GM21576 (cell line): ENCODE data around the gene AASDHPPT.
"Not testable (repeated sequence)": the region's sequence is repeated elsewhere in the genome, so short reads cannot be mapped to it uniquely, and the experiment has no call there.

ENCODE experiments used
- ATAC-seq: cut with Tn5 transposase; IDR thresholded peaks from one replicate; pipeline ENCODE4 v1.9.1; 2021; ENCODE audit warnings: mild to moderate bottlenecking, moderate library complexity; ENCODE audit not compliant: unreplicated experiment

The AASDHPPT gene, protein sequence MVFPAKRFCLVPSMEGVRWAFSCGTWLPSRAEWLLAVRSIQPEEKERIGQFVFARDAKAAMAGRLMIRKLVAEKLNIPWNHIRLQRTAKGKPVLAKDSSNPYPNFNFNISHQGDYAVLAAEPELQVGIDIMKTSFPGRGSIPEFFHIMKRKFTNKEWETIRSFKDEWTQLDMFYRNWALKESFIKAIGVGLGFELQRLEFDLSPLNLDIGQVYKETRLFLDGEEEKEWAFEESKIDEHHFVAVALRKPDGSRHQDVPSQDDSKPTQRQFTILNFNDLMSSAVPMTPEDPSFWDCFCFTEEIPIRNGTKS

GRCh38 chr11:106077609-106078455 is at the start of gene AASDHPPT:
TSS of gene AASDHPPT (plus strand) at chr11:106077662. CDS start at chr11:106077711, 49 bp downstream.
- ATAC-seq, result peak; percentile 16

GRCh38 chr11:106030609-106031008 is 46.9 kb upstream of the AASDHPPT start:
- ATAC-seq, result no peak

- no peak for ATAC-seq
Measured at GRCh38 chr11:106031202-106031810, 46.2 kb upstream of the AASDHPPT start.

- ATAC-seq, result no peak
Measured at GRCh38 chr11:106031936-106032335, 45.5 kb upstream of the AASDHPPT start.

- ATAC-seq, result no peak
Measured at GRCh38 chr11:106032861-106033260, 44.6 kb upstream of the AASDHPPT start.

- no peak for ATAC-seq
Measured at GRCh38 chr11:106043540-106043939, 33.9 kb upstream of the AASDHPPT start.

DNA sequence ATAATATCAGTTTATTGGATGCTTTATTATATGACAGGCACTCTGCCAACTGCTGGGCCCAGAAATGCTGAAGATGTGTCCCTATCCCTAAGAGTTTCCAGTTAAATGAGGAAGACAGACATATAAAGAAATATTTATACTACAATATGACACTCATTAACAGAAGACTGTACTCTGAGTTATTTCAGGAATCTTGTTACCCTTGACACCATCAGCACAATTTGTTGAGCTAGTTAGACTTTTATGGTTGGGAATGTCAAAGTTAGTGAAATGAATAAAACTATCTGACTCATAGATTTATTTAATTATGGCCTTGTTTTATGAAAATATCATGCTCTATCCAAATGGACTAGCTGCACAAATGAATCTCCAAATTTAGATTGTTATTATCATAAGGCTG is 29.8 kb upstream of the AASDHPPT start:
- no peak for ATAC-seq

DNA sequence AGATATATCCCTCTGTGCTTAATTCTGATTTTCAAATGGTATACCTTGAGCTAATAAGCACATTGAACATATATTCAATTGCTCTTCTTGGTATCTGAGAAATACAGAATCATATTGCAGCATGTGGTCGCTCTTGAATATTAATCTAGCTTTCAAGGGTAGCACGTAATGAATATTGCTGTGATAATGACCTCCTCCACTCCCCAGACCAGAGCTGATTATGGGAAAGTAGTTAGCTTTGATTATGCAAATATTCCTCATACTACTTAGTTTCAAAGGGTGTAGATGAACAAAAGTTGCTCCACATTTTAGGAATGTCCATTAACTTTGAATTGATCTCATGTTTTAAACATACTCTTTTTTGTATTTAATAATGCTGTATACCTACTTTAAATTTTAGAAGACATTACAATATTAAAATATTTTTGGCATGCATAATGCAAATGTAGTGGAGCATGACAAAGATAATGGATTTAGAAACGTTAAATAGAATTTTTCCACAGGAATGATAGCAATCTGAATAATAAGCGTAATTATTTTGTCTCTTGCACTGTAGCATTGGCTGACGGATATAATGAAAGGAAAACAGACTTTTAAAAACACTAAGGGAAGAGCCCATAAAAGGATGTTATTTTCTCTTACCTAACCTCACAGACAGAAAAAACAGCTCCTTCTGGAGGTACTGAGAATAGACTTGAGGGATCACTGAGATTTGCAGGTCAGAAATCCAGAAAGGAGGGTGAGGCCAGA is 27.6 kb upstream of the AASDHPPT start:
- ATAC-seq, result no peak

GRCh38 chr11:106051103-106051502 is 26.4 kb upstream of the AASDHPPT start:
- ATAC-seq, result no peak

- ATAC-seq, result not testable (repeated sequence)
Measured at GRCh38 chr11:106058377-106058776, 19.1 kb upstream of the AASDHPPT start.

DNA sequence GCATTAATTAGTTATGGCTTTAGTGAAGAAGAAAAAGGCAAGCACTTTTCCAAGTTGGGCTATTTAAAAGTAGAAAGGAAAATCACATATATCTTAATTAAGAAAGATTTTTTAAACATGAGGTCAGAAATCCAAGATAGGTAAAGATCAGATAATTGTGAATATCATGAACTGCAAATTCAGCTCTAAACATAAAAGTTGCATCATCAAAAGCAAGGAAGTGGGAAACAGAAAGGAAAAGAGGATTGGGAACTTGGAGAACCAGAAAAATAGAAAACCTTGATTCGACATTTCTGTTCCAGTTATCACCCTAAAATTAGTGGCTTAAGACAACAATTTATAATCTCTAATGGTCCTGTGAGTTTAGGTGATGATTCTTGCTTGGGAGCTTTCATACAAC is 17.8 kb upstream of the AASDHPPT start:
- ATAC-seq, result no peak

DNA sequence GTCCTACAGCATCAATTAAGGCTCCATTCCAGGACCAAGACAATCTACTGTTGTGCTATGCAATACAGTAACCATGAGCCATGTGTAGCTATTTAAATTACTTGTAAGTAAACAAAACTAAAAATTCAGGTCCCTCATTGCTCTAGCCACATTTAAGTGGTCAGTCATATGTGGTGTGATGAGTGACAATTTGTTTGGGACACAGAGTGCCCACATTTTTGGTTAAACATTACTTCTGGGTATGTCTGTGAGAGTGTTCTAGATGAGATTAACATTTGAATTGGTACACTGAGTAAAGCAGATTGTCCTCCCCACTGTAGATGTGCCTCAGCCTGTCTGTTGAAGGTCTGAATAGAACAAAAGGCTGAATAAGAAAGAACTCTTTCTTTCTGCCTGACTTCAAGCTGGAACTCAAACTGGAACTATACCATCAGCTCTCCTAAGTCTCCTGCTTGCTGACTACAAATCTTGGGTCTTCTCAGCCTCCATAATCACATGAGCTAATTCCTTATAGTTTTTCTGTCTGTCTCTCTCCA is 16.1 kb upstream of the AASDHPPT start:
- ATAC-seq, result no peak

DNA sequence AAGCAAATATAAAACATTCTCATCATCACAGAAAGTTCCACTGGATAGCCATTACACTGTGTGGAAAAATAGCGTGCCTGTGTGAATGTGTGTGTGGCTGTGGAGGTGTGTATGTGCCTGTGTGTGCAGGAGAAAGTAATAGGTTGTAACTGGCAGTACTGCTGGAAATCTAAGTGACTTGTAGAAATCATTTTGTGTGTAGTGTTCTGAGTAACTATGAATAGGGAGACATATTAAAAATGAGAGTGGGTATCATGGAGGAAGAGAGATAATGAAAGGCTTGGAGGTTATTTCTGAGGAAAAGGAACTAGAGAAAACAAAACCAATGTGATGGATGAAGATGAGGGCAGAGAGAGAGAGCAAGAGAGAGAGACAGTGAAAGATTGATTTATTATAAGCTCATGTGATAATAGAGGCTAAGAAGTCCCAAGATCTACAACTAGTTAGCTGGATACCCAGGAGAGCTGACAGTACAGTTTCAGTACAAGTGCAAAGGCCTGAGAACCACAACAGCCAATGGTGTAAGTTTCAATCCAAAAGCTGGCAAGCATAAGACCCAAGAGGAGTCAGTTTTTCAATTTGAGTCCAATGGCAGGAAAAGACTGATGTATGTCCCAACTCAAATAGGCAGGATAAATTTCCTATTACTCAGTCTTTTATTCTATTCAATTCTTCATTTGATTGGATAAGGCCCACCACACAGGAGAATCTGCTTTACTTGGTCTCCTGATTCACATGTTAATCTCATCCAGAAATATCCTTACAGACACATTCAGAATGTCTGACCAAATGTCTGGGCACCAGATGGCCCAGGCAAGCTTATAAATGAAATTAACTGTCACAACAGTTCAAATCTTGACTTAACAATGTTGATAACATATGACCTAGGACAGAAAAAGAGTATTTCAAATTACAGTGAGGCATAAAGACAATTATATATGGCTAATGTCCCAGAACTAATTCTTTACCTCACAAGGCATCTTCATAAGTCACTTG is 15.2 kb upstream of the AASDHPPT start:
- no peak for ATAC-seq

- ATAC-seq, result no peak
Measured at GRCh38 chr11:106063009-106063408, 14.5 kb upstream of the AASDHPPT start.

- no peak for ATAC-seq
Measured at GRCh38 chr11:106070606-106071005, 6.9 kb upstream of the AASDHPPT start.

DNA sequence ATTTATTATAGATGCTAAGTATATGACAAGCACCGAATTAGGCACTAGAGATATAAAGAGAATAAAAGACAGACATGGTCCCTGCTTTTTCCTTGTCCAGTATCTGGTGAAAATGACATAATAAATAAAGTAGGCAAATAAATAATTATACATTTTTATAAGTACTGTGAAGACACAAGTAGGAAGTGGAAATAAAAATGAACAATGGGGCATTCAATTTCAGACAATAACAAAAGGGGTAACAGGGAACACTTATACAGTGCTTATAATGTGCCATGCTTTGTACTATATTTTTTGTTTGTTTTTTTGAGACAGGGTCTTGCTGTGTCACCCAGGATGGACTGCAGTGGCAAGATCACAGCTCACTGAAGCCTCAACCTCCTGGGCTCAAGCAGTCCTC is 4.7 kb upstream of the AASDHPPT start:
- ATAC-seq, result no peak

GRCh38 chr11:106076171-106076918 is 1.1 kb upstream of the AASDHPPT start:
- ATAC-seq, result no peak

DNA sequence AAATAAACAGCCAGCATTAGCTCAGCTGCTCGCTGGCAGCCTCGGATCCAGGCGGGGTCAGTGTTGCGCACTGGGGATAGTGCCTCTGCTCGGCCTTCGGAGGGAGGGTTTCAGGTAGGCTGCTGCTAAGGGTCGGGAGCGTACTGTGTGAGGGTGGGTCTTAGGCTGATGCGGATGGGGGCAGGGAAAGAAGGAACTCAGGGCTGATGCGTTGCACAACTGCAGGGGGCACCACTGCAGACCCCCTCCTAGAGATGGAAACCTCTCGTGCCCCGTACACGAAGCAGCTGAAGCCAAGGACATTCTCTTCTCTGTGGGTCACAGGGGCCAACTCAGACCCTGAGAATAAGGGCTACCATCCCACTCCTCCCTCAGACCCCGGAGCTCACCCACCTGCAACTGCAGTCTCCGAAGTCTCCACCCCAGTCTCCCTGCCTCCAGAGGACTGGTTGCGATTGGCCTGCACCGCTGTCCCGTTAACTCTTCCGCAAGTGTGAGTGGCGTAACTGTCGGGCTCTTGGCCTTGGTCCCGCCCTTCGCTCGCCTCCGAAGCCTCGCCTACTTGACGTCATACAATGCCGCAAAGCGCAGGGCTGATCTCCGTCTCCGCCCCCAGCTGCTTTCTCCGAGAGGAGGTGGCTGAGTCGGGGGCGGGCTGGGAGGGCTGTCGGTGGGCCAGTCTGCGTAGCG is 398 bp upstream of the AASDHPPT start, which contains the start of gene KBTBD3:
Gene KBTBD3 (minus strand): TSS at position 429 of the 690 bp plus-strand sequence. CDS start 18,250 bp downstream, outside the sequence.
- peak; percentile 94 for ATAC-seq
